ENCODE data around the gene LSS.
A peak's percentile ranks its signal among the peaks of the same experiment; 100 is the strongest.
"Not testable (repeated sequence)": the region's sequence is repeated elsewhere in the genome, so short reads cannot be mapped to it uniquely, and the experiment has no call there.

Gene LSS

GRCh38 chr21:46245213-46245915, 16.8 kb upstream of the LSS start:
- DNase-seq, result no peak

- DNase-seq, result no peak
Observed at GRCh38 chr21:46244602-46245001, 16.0 kb upstream of the LSS start.

GRCh38 chr21:46243960-46244361, 15.4 kb upstream of the LSS start:
- no peak for DNase-seq

DNA sequence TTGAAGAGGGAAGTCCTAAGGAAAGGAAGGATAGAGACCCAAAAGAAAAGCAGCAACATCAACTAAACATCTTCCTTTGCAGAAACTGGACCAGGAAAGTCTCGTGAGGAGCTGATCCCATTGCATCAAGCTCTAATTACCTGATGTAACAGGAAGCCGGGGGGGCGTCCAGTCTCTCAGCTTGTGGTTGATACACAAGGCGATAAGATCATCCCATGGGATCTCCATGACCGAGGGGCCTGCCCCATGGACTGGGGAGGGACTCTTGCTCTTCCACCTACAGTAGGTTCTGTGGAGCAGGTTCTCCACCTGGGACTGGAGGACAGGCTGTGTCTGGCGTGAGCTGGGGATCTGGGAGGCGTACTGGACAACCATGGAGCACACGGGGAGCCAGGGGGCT, 14.8 kb upstream of the LSS start:
- no peak for DNase-seq

DNA sequence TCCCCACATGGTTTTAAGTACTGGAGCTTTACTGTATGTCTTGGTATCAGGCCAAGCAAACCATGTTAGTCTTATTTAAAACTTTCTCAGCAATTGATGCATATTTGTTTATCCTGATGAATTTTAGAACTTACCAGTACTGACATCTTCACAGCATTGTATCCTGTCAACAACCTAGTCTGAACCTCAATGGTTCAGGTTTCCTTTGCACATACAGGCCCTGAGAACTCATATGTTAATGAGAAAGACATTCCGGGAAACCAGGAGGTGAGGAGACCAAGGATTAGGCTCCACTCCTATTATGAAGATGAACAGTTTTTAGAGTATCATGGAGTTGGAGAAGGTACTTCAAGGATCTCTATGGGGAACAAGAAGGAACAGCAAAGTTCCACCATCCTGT, 13.0 kb upstream of the LSS start:
- not testable (repeated sequence) for DNase-seq

GRCh38 chr21:46239817-46240325, 11.3 kb upstream of the LSS start:
- no peak for DNase-seq

DNA sequence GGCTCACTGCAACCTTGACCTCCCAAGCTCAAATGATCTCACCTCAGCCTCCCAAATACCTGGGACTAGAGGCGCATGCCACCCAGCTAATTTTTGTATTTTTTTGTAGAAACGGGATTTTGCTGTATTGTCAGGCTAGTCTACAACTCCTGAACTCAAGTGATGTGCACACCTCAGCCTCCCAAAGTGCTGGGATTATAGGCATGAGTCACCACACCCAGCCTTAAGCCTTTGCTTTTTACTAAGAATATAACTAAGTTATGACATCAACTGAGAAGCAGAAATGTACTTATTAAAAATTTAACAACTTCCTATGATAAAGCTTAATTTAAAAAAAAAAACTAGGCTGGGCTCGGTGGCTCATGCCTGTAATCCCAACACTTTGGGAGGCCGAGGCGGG, 8.9 kb upstream of the LSS start:
- no peak for DNase-seq

GRCh38 chr21:46234436-46234950, 5.9 kb upstream of the LSS start:
- DNase-seq, result no peak

- DNase-seq, result no peak
Observed at GRCh38 chr21:46229923-46230260, 1.3 kb upstream of the LSS start.

- peak; percentile 74 for DNase-seq
Observed at GRCh38 chr21:46229133-46229922, 754 bp upstream of the LSS start.

- DNase-seq, result peak; percentile 7
Observed at GRCh38 chr21:46227811-46228344, 696 bp downstream of the LSS start.

- peak; percentile 14 for DNase-seq
Observed at GRCh38 chr21:46226920-46227599, 1.5 kb downstream of the LSS start.

DNA sequence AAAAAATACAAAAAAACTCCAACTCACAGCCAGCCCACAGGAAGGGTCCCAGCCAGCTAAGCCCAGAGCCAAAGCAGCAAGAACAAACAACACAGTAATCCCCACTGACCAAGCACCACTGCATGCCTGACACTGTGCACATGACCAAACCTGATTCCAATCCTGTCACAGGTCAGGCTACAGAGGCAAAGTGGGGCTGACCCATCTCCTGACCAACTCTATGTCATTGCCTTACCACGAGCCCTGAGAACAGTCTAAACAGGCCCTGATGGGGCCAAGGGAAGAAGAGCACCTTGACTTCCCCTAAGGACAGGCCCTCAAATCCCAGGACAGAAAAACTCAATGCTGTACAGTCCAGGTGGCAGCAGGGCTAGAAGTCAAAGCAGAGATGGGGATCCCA, 2.4 kb downstream of the LSS start:
- DNase-seq, result no peak

DNA sequence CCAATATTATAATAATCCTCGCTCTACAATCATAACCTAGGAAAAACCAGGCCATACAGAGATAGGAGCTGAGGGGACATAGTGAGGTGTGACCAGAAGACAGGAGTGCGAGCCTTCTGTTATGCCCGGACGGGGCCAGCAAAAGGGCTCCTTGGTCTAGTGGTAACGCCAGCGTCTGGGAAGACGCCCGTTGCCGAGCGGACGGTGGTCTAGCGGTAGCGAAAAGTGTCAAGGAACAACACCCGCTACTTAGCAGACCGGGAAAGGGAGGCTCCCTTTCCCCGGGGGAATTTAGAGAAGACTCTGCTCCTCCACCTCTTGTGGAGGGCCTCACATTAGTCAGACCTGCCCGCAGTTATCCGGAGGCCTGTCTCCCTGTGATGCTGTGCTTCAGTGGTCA, 4.9 kb downstream of the LSS start:
- not testable (repeated sequence) for DNase-seq

DNA sequence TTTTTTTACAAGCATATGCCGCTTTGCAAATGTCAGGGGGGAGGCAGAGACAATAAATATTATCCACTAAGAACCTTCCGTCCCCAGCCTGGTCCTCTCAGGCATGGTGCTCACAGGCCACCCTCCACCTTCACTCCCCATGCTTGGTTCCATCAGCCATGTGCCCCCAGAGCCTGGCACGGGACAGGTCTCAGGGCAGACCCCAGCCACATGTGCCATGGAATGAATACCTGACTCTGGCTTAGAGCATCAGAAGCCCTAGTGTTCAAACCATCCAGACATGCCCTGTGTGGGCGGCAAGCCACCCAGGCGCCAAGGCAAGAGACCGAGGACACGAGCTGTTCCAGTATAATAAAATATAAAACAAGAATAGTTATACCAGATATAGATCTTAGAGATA, 5.4 kb downstream of the LSS start:
- no peak for DNase-seq

DNA sequence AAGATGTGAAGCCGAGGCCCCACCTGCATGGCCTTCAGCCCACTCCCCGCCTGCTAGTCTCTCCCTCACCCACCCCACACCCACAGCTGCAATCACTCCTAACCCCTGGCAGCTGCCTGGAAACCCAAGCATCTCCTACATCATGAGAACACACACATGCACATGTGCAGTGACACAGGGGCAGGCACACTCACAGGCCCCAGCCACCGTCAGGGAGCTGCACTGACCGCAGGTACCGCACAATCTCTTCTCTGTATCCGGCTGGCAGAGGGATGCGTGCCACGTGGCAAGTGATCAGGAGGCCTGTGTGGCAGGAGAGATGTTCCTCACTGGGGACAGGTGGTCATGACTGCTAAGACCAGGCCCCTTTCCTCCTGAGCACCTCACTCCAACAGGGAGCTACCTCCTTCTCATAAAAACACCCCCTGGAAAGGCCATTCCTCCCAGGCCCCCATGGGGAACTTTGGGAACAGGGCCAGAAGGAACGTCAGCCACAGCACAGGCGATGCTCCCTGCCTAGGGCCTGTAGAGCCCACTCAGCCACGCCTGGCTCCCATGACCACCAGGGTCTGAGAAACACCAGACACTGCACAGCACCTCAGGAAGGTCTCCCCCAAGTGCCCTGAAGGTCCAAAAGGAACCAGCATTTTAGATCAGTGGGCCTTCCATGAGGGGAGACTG, 6.0 kb downstream of the LSS start:
- DNase-seq, result no peak

DNA sequence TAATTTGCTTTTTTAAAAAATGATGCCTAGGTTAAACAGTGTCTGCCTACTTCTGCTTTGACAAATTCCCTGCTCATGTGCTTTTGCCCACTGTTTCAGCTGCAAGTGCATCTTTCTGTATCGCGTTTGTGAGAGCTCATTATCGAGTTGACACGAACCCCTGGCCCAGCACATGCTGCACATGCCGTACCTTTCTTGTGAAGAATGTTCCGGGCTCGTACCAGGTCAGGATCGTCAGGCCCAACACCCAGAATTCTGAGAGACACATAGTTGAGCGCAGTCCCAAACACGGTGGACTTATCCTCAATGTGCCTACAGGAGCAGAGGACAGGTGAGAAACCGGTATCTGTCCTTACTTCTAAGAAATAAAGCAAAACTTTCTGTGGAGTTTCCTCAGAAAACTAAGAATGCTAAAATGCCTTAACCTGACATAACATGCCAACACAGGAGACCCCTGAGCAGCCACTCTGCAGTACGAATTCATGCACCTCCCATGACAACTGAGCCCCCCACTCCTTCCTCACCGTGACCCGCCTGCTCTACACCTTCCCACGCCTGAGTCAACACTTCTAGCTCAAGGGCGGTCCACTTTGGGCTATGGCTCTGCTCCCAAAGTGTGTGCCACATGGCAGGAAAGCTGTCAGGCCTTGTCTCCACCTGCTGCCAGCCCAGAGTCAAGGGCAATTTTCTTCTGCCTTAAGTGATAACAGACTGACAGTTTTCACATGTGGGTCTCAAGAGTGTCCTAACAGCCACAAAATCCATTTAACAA, 6.7 kb downstream of the LSS start:
- no peak for DNase-seq

DNA sequence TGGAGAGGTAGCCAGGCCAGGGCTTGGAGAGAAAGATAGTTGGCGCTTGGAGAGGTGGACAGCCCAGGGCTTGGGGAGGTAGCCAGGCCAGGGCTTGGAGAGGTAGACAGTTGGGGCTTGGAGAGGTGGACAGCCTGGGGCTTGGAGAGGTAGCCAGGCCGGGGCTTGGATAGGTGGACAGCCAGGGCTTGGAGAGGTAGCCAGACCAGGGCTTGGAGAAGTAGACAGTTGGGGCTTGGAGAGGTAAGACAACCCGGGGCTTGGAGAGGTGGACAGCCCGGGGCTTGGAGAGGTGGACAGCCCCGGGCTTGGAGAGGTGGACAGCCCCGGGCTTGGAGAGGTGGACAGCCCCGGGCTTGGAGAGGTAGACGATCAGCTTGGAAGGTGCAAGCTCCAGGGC, 7.7 kb downstream of the LSS start:
- no peak for DNase-seq

DNA sequence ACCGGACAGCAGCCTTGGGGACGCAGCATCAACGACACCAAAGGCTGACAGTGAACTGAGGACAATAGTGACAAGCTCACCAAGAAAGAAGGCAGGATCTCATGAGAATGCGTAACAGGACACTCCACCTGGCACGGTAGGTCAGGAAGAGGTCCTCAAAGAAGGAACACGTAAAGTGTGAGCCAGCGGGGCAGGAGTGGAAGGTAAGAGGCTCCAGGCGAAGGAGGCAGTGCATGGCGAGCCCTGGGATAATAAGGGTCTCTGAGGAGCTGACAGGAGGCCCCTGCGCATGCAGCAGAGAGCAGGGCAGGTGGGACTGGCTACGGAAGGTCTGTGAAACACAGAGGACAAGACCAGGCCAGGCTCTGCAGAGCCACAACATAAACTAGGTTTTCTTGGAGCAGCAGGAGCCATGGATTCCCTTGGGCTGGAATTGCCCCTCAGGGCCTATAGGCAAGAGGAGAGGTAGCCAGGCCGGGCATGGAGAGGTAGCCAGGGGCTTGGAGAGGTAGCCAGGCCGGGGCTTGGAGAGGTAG, 8.2 kb downstream of the LSS start:
- DNase-seq, result no peak

DNA sequence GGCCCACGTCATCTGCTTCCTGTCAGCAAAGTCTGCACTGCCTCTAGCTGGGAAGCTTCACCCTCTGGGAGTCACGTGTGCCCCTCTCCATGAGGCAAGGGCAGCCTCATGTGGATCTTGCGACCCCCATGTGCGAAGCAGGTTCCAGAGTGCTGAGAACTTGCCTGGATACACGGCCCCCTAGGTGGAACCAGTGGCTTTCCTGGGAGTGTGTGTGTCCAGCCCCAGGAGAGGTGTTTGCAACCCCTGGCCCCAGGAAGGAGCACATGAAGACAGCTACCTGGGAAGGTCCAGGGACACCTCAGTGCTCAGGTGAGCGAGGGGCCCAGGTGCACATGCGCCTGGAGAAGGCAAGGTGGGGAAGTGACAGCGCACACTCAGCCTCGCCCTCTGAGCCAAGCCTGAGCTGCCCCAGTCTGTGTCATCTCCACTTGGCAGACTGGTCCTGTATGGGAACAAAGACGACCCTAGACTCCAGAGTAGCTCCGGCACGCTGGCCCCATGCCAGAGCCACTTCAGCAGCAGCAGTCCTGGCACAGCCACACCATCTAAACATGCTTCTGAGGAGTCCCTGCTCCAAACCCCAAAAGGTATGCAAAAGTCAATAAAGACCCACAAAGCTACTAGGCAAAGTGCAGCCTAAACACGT, 8.9 kb downstream of the LSS start:
- no peak for DNase-seq

GRCh38 chr21:46218906-46219590, 9.5 kb downstream of the LSS start:
- no peak for DNase-seq

Data from NCI-H69 (cell line).